GM12865 (cell line): Measurements from ENCODE around the gene MED16.
A peak's percentile ranks its signal among the peaks of the same experiment; 100 is the strongest.
"Not testable (repeated sequence)": the region's sequence is repeated elsewhere in the genome, so short reads cannot be mapped to it uniquely, and the experiment has no call there.

Experiments
- DNase-seq: peaks from one replicate; pipeline ENCODE4 v3.0.0; 2010; ENCODE audit warnings: low read depth
- H3K4me3 ChIP-seq: 2 replicates; pipeline ENCODE4 v1.5.1; 2011; ENCODE audit warnings: mild to moderate bottlenecking, low read depth, low read length, control low read depth
- TF ChIP-seq, protein P1 (sequence below): IDR thresholded peaks from 2 replicates; pipeline ENCODE4 v1.5.1; 2011; ENCODE audit warnings: low read length, control low read depth, low read depth, inconsistent platforms; ENCODE audit not compliant: insufficient read depth; ENCODE audit errors: missing control alignments

Gene MED16

DNA sequence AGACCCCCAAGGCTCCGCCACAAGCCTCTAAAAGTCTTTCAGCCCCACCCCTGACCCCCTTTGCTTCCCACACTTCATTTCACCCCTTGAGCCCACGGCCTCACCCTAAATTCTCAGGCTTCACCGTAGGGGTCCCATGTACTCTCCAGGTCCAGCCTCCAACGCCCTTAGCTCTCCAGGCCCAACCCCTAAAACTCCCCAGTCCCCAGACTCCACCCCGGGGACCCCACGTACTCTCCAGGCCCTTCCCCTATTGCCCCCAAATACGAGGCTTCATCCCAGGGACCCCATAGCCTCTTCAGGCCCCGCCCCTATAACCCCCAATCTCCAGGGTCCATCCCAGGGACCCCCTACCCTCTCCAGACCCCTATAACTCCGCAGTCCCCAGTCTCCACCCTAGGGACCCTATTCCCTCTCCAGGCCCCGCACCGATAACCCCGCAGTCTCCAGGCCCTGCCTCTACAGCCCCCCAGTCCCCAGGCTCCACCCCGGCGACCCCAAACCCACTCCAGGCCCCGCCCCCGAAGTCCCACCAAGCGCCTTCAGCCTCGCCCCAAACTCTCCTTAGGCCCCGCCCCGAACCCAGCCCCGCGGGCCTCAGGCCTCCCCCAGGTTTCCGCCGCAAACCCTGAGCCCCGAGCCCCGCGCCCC, 619 bp downstream of the MED16 start:
- TF ChIP-seq, protein P1, sequence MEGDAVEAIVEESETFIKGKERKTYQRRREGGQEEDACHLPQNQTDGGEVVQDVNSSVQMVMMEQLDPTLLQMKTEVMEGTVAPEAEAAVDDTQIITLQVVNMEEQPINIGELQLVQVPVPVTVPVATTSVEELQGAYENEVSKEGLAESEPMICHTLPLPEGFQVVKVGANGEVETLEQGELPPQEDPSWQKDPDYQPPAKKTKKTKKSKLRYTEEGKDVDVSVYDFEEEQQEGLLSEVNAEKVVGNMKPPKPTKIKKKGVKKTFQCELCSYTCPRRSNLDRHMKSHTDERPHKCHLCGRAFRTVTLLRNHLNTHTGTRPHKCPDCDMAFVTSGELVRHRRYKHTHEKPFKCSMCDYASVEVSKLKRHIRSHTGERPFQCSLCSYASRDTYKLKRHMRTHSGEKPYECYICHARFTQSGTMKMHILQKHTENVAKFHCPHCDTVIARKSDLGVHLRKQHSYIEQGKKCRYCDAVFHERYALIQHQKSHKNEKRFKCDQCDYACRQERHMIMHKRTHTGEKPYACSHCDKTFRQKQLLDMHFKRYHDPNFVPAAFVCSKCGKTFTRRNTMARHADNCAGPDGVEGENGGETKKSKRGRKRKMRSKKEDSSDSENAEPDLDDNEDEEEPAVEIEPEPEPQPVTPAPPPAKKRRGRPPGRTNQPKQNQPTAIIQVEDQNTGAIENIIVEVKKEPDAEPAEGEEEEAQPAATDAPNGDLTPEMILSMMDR = no peak
- H3K4me3 ChIP-seq = peak overlapping the region; percentile 95
- peak; percentile 40 for DNase-seq

DNA sequence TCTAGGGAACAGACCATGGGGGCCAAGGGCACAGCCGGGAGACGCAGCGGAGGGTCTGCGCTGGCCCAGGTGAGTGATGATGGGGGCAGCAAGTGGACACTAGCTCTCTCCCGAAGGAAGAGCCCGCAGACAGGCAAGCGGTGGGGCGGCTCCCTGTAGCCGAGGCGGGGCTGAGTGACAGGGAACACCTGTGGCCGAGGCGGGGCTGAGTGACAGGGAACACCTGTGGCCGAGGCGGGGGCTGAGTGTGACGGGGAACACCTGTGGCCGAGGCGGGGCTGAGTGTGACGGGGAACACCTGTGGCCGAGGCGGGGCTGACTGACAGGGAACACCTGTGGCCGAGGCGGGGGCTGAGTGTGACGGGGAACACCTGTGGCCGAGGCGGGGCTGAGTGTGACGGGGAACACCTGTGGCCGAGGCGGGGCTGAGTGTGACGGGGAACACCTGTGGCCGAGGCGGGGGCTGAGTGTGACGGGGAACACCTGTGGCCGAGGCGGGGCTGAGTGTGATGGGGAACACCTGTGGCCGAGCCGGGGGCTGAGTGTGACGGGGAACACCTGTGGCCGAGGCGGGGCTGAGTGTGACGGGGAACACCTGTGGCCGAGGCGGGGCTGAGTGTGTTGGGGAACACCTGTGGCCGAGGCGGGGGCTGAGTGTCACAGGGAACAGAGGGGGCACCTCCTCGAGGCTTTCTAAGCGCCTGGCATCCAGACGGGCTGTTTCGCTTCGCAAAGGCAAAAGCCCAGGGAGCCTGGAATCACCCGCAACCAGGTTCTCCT, 1.4 kb downstream of the MED16 start:
- H3K4me3 ChIP-seq = peak overlapping the region; percentile 95
- DNase-seq = not testable (repeated sequence)

DNA sequence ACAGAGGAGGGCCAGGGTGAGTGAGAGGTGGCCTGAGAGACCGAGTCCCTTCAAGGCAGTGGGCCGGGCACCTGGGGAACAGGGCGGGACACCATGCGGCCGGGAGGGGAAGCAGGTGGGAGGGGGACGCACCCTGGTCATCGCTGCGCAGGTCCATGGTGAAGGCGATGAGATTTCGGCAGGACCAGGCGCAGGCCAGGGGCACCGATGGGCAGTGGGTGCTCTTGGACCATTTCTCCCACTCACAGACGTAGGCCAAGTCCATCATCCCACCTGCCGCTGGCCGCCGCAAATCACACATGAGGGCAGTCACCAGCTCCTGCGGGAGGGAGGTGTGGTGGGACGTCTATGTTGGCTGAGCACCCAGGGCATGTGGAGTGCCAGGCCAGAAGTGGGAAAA, 2.2 kb downstream of the MED16 start:
- TF ChIP-seq, protein P1 = no peak
- no peak overlapping the region for H3K4me3 ChIP-seq
- DNase-seq = no peak

DNA sequence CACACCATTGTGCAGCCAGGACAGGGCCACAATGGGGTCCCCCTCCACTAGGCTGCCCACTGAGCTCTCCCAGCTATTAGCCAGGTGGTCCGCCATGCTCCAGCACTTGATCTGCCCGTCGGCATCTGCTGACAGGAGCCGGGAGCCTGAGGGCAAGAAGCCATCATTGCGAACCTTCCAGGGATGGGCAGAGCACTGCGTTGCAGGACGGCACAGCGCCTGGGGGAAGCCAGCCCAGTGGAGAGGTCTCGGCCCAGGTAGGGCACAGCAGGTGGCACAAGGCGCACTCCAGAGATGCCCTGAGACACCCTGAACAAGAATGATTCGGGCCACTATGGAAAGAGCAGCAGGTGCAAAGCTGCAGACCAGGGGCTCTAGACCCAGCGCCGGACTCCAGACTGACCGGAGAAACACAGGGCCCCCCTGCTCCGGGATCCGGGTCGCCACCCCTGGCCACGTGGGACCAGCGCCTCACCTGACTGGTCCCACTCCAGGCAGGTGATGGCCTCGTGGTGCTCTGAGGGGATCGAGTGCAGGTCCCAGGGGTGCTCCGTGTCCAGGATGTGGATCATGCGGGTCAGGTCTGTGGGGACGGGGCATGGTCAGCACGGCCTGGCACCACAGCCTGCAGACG, 3.2 kb downstream of the MED16 start:
- H3K4me3 ChIP-seq = no peak overlapping the region
- TF ChIP-seq, protein P1 = no peak
- DNase-seq = no peak

DNA sequence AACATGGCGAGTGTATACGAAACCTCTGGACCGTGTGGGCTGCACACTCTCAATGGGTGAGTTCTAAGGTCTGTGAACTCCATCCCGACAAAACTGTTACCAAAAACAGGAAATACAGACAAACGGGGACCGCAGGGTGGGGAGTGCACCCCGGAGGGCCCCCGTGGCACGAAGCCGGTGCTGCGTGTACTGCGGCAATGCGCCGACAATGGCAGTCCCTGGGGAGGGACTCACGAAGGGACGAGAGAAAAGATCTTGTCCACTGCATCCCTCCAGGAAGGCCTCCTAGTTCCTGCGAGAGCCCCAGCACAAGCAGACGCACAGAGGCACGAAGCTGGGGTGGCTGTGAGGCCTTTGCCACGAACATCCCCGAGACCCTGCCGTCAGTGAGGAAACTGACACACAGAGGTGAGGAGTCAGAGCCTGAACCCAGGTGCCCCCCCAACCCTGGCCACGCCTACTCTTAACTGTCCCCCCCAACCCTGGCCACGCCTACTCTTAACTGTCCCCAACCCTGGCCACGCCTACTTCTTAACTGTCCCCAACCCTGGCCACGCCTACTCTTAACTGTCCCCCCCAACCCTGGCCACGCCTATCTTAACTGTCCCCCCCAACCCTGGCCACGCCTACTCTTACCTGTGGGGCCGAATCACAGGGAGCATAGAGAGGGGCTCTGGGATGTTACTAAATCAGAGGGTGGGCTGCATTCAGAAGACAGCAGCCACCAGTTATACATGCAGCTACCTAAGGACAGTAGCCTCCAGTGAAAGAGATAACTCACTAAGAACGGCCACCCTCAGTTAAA, 4.2 kb downstream of the MED16 start:
- peak; percentile 54 for DNase-seq
- TF ChIP-seq, protein P1 = no peak
- no peak overlapping the region for H3K4me3 ChIP-seq

DNA sequence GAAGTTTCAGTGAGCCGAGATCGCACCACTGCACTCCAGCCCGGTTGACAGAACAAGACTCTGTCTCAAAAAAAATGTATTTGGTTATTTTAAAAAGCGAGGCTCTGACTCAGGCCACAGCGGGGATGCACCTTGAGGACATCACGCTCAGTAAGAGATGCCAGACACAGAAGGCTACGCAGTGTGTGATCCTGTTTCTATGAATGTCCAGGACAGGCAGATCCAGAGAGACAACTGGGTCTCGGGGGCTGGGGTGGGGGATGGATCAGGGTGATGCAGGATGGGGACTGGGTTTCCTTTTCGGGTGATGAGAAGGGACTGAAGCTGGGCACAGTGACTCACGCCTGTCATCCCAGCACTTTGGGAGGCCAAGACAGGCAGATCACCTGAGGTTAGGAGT, 5.4 kb downstream of the MED16 start:
- H3K4me3 ChIP-seq = no peak overlapping the region
- TF ChIP-seq, protein P1 = no peak
- no peak for DNase-seq

DNA sequence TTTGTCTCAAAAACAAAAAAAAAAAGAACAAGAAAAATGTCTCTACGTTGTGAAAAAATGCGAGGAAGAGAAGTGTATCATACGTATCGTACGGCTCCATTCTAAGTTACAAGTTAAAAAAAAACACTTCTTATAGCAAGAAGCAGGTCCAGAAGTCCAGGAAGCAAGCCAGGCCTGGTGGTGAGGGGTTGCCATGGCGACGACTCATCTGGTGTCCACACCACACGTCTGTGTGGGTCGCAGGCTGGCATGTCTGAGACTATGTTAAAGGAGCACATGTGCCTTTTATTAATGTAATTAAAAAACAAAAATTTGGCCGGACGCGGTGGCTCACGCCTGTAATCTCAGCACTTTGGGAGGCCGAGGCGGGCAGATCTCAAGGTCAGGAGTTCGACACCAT, 5.9 kb downstream of the MED16 start:
- no peak overlapping the region for H3K4me3 ChIP-seq
- no peak for DNase-seq
- TF ChIP-seq, protein P1 = no peak
